ENCODE results near the gene PCDHGA1. TPM values are rescaled to one million over a fixed set of nuclear protein-coding genes. Genes with fewer than 3 reads are reported as not detected.

PCDHGA1 gene
- total RNA-seq, 1 experiment from 2014 or later, result not detected

- no TSS peak for BruUV-seq (replicated peaks)
- Mint-ChIP-seq H3K4me1 (ENCODE audit: low read depth, unreplicated experiment) (peaks cover 21% of the 10 kb centered on the region), H3K27me3 (ENCODE audit: unreplicated experiment) (no peaks in the 10 kb centered on the region), H3K4me3 (ENCODE audit: low read depth, unreplicated experiment) (no peak overlapping the region), H3K9me3 (ENCODE audit: low read depth, unreplicated experiment) (no peaks in the 10 kb centered on the region), H3K27ac (ENCODE audit: unreplicated experiment) (peak overlapping the region; percentile 25), H3K36me3 (ENCODE audit: insufficient read depth, unreplicated experiment) (peaks cover 83% of the 10 kb centered on the region)
- intact Hi-C loops (cut with micrococcal nuclease; ENCODE audit: unreplicated experiment), result no loop called here
- DNase-seq, result no peak
- TF ChIP-seq CTCF (IDR thresholded peaks at IDR 0.05; ENCODE audit: unreplicated experiment), result no peak
- CTCF ChIA-PET, result no interaction called here
These were observed 185.8 kb downstream of the PCDHGA1 start for GRCh38 chr5:141515946-141516671.

GRCh38 chr5:141516672-141517025 lies 186.3 kb downstream of the PCDHGA1 start:
- CTCF ChIA-PET, result no interaction called here

GRCh38 chr5:141517312-141517711 lies 187.0 kb downstream of the PCDHGA1 start:
- intact Hi-C loops (cut with micrococcal nuclease; ENCODE audit: unreplicated experiment), result no loop called here
- no peak for DNase-seq
- H3K4me3 Mint-ChIP-seq (ENCODE audit: low read depth, unreplicated experiment), result no peak overlapping the region
- no TSS peak for BruUV-seq (replicated peaks)
- TF ChIP-seq CTCF (IDR thresholded peaks at IDR 0.05; ENCODE audit: unreplicated experiment), result no peak
- CTCF ChIA-PET, result interaction anchor here (0.6 kb wide), 1 partner anchor 963 kb away, joined by 3 read pairs; no protein-coding TSS in a partner anchor
- peak overlapping the region; percentile 62 for H3K27ac Mint-ChIP-seq (ENCODE audit: unreplicated experiment)
- no peaks in the 10 kb centered on the region for H3K27me3 Mint-ChIP-seq (ENCODE audit: unreplicated experiment)
- peaks cover 33% of the 10 kb centered on the region for H3K4me1 Mint-ChIP-seq (ENCODE audit: low read depth, unreplicated experiment)
- peaks cover 83% of the 10 kb centered on the region for H3K36me3 Mint-ChIP-seq (ENCODE audit: insufficient read depth, unreplicated experiment)
- no peaks in the 10 kb centered on the region for H3K9me3 Mint-ChIP-seq (ENCODE audit: low read depth, unreplicated experiment)

More at GRCh38 chr5:141516672-141517025, 186.3 kb downstream of the PCDHGA1 start:
- H3K4me3 Mint-ChIP-seq (ENCODE audit: low read depth, unreplicated experiment), result no peak overlapping the region
- H3K27ac Mint-ChIP-seq (ENCODE audit: unreplicated experiment), result peak overlapping the region; percentile 25
- H3K4me1 Mint-ChIP-seq (ENCODE audit: low read depth, unreplicated experiment), result peaks cover 26% of the 10 kb centered on the region
- H3K27me3 Mint-ChIP-seq (ENCODE audit: unreplicated experiment), result no peaks in the 10 kb centered on the region
- peaks cover 83% of the 10 kb centered on the region for H3K36me3 Mint-ChIP-seq (ENCODE audit: insufficient read depth, unreplicated experiment)
- TF ChIP-seq CTCF (IDR thresholded peaks at IDR 0.05; ENCODE audit: unreplicated experiment), result no peak
- BruUV-seq (replicated peaks), result no TSS peak
- H3K9me3 Mint-ChIP-seq (ENCODE audit: low read depth, unreplicated experiment), result no peaks in the 10 kb centered on the region
- intact Hi-C loops (cut with micrococcal nuclease; ENCODE audit: unreplicated experiment), result no loop called here
- DNase-seq, result no peak

- DNase-seq, result no peak
- H3K4me1 Mint-ChIP-seq (ENCODE audit: low read depth, unreplicated experiment), result peaks cover 40% of the 10 kb centered on the region
- H3K4me3 Mint-ChIP-seq (ENCODE audit: low read depth, unreplicated experiment), result no peak overlapping the region
- H3K9me3 Mint-ChIP-seq (ENCODE audit: low read depth, unreplicated experiment), result no peaks in the 10 kb centered on the region
- peak overlapping the region; percentile 62 for H3K27ac Mint-ChIP-seq (ENCODE audit: unreplicated experiment)
- CTCF ChIA-PET, result interaction anchor here (0.6 kb wide), 2 partner anchors 9 to 131 kb away, joined by 3 to 7 read pairs; no protein-coding TSS in a partner anchor
- no peaks in the 10 kb centered on the region for H3K27me3 Mint-ChIP-seq (ENCODE audit: unreplicated experiment)
- no TSS peak for BruUV-seq (replicated peaks)
- intact Hi-C loops (cut with micrococcal nuclease; ENCODE audit: unreplicated experiment), result no loop called here
- no peak for TF ChIP-seq CTCF (IDR thresholded peaks at IDR 0.05; ENCODE audit: unreplicated experiment)
- peaks cover 77% of the 10 kb centered on the region for H3K36me3 Mint-ChIP-seq (ENCODE audit: insufficient read depth, unreplicated experiment)
These were observed 187.7 kb downstream of the PCDHGA1 start for GRCh38 chr5:141517880-141518617.
